DOHH2 (cell line): ENCODE measurements around the gene ANXA3.

Experiments
- EZH2phosphoT487 ChIP-seq: fragments of 200-600 bp; sonication (generic); IDR thresholded peaks from 2 replicates; pipeline ENCODE4 v1.6.1; 2017; ENCODE audit warnings: borderline replicate concordance, mild to moderate bottlenecking, antibody characterized with exemption, low read length, moderate library complexity, mixed read lengths
- TF ChIP-seq, protein P1 (sequence below): fragments of 200-600 bp; sonication (generic); IDR thresholded peaks from one replicate; pipeline ENCODE4 v1.5.1; 2014; ENCODE audit warnings: antibody characterized with exemption, mild to moderate bottlenecking, low read depth, low read length; ENCODE audit not compliant: poor library complexity, severe bottlenecking

DNA sequence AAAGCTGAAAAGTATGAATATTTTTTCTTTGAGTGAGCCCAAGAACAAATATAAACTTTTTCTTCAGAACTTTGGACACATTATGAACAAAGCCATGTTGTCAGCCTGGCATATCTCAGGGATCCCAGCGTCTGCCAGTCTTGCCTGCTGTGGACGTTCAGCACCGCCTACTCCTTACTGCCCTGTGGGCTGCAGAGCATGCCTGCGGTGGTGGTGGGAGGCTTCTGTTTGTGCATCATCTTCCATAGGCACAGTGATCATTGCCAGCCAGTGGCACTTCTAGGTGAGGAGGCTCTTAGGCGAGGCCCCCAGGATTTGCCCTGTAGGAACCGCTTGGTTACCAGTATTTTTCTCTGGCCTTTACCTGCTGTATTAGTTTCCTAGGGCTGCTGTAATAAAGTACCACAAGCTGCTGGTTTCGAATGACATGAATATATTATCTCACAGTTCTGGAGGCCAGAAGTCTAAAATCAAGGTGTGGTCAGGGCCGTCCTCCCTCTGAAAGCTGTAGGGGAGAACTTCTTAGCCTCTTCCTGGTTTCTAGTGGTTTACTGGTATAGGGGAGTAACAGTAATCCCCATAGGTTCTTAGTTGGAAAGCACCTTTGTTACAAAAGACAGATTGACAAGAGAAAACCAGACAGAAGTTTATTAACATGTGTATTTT, 15.4 kb downstream of the ANXA3 start:
- TF ChIP-seq, protein P1, sequence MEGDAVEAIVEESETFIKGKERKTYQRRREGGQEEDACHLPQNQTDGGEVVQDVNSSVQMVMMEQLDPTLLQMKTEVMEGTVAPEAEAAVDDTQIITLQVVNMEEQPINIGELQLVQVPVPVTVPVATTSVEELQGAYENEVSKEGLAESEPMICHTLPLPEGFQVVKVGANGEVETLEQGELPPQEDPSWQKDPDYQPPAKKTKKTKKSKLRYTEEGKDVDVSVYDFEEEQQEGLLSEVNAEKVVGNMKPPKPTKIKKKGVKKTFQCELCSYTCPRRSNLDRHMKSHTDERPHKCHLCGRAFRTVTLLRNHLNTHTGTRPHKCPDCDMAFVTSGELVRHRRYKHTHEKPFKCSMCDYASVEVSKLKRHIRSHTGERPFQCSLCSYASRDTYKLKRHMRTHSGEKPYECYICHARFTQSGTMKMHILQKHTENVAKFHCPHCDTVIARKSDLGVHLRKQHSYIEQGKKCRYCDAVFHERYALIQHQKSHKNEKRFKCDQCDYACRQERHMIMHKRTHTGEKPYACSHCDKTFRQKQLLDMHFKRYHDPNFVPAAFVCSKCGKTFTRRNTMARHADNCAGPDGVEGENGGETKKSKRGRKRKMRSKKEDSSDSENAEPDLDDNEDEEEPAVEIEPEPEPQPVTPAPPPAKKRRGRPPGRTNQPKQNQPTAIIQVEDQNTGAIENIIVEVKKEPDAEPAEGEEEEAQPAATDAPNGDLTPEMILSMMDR, result no peak
- no peak for TF ChIP-seq EZH2phosphoT487
